Uterus (tissue), 2 donors: ENCODE measurements around the gene RPS6KA2.

Source experiments
- POLR2A ChIP-seq, 2 donors: fragments of 450-650 bp; IDR thresholded peaks; one replicate each; pipeline ENCODE4 v1.6.1; 2016; ENCODE audit warnings: antibody characterized with exemption in 2 of 2, mild to moderate bottlenecking in 1 of 2, moderate library complexity in 1 of 2
- TF ChIP-seq, protein P1 (sequence below), 4 experiments: fragments of 200-600 bp in 2 of 4; fragments of 450-650 bp in 2 of 4; sonication (generic) in 2 of 4; IDR thresholded peaks; one replicate each; pipeline ENCODE4 v1.5.1; 2016 to 2019; ENCODE audit warnings: antibody characterized with exemption in 4 of 4, mild to moderate bottlenecking in 2 of 4, moderate library complexity in 1 of 4

DNA sequence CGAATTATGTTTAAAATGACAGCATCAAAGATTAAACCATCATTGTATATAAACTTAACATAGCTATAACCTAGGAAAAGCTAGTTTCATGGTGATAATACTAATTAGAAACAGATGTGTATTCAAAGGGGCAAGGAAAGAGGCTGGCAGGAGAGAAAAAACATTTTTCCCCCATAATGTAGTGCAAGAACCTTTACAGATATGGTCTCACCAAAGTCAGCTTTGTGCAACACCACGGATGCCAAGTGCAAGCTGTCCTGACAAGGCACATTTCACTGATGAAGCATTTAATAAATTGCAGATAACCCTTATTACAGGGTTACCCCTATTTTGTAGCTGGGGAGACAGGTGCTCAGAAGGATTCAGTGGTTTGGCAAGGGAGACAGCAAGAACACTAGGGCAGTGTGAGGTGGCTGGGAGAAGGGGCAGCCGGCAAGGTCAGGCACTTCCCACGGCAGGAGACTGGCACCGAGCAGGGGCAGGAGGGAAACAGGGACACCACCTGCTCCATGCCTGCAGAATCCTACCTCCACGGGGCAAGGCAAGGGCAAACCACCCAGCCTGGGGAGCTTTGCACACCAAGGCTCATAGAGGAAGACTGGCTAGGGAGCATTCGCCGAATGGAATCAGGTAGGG is 6.5 kb downstream of the RPS6KA2 start:
- TF ChIP-seq, protein P1, sequence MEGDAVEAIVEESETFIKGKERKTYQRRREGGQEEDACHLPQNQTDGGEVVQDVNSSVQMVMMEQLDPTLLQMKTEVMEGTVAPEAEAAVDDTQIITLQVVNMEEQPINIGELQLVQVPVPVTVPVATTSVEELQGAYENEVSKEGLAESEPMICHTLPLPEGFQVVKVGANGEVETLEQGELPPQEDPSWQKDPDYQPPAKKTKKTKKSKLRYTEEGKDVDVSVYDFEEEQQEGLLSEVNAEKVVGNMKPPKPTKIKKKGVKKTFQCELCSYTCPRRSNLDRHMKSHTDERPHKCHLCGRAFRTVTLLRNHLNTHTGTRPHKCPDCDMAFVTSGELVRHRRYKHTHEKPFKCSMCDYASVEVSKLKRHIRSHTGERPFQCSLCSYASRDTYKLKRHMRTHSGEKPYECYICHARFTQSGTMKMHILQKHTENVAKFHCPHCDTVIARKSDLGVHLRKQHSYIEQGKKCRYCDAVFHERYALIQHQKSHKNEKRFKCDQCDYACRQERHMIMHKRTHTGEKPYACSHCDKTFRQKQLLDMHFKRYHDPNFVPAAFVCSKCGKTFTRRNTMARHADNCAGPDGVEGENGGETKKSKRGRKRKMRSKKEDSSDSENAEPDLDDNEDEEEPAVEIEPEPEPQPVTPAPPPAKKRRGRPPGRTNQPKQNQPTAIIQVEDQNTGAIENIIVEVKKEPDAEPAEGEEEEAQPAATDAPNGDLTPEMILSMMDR (IDR thresholded peaks at IDR 0.05) = no peak
- TF ChIP-seq POLR2A (IDR thresholded peaks at IDR 0.05) = no peak
